Esophagus squamous epithelium (tissue), 4 donors: Measurements from ENCODE around the gene CTTNBP2.

Source experiments
- POLR2A ChIP-seq, 4 donors: fragments of 450-650 bp; IDR thresholded peaks; one replicate each; pipeline ENCODE4 v1.6.1; 2017; ENCODE audit warnings: antibody characterized with exemption in 4 of 4, mild to moderate bottlenecking in 4 of 4, moderate library complexity in 3 of 4
- TF ChIP-seq, protein P1 (sequence below), 6 experiments: fragments of 450-650 bp in 4 of 6; fragments of 200-600 bp in 2 of 6; sonication (generic) in 2 of 6; IDR thresholded peaks; one replicate each; pipeline ENCODE4 v1.5.1; 2016 to 2019; ENCODE audit warnings: antibody characterized with exemption in 6 of 6, mild to moderate bottlenecking in 4 of 6, moderate library complexity in 4 of 6

DNA sequence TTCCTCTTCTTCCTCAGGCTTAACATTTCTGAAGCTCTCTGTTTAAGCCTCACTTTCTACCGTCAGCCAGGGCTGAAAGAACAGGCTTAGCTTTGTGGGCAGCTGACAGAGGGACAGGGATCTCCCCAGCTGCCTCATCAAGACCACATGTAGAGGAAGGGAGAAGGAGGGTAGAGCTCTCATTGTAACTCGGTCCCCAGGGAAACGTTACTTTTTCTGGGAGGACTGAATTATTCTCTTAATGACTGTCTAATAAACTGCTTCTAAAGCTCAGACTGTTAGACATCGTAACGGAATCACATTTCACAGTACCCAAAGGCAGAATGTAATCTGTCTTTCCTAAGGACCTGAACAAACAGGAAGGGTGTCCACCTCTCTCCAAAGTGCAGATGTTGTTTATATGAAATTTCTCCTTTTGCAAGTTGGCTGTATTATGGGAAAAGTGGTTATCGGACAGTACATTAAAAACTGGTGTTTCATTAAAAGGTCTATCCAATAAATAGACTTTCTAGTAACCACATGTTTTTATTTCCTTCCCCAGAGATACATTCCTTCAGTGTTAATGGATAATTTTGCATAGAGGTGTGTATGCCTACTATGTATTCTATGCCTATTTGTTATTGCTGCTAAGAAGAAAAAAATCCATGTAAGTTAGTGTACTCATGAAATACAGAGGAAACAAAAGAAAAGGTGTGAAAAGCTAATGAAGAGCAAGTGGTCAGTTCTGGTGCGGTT is 144.2 kb downstream of the CTTNBP2 start:
- TF ChIP-seq, protein P1, sequence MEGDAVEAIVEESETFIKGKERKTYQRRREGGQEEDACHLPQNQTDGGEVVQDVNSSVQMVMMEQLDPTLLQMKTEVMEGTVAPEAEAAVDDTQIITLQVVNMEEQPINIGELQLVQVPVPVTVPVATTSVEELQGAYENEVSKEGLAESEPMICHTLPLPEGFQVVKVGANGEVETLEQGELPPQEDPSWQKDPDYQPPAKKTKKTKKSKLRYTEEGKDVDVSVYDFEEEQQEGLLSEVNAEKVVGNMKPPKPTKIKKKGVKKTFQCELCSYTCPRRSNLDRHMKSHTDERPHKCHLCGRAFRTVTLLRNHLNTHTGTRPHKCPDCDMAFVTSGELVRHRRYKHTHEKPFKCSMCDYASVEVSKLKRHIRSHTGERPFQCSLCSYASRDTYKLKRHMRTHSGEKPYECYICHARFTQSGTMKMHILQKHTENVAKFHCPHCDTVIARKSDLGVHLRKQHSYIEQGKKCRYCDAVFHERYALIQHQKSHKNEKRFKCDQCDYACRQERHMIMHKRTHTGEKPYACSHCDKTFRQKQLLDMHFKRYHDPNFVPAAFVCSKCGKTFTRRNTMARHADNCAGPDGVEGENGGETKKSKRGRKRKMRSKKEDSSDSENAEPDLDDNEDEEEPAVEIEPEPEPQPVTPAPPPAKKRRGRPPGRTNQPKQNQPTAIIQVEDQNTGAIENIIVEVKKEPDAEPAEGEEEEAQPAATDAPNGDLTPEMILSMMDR (IDR thresholded peaks at IDR 0.05), result no peak
- TF ChIP-seq POLR2A (IDR thresholded peaks at IDR 0.05), result no peak
